H1 (cell line): ENCODE measurements around the gene SLC25A26. TPM values are rescaled to one million over a fixed set of nuclear protein-coding genes. Genes with fewer than 3 reads are reported as not detected.

ENCODE experiments used
- CTCF ChIA-PET: fragments of 300-600 bp; sonication (Branson Sonifier 250); formaldehyde crosslinking; loops from one replicate; lab custom pipeline; 2021; ENCODE audit not compliant: partially characterized antibody; lab: Charles Lee
- POLR2A ChIA-PET: fragments of 300-600 bp; sonication (Branson Sonifier 250); formaldehyde crosslinking; loops from one replicate; lab custom pipeline; 2021; ENCODE audit warnings: inconsistent platforms; ENCODE audit not compliant: partially characterized antibody; lab: Charles Lee
- DNase-seq, 2 experiments: peaks; one replicate each; pipeline versions ENCODE4 v3.0.0 to v3.0.0-alpha.2; 2010 to 2022; ENCODE audit warnings: low spot score in 2 of 2, low read depth in 1 of 2, mixed read lengths in 1 of 2
- FAIRE-seq: peaks from 2 replicates; lab custom pipeline; 2011; peaks lifted over from hg19 to GRCh38; lab: Jason Lieb, UNC
- H2AFZ ChIP-seq: 2 replicates; pipeline ENCODE4 v1.8.1; 2012; ENCODE audit warnings: low read length, inconsistent platforms
- H2AK5ac ChIP-seq: 2 replicates; pipeline ENCODE4 v1.6.1; 2013; ENCODE audit warnings: low read depth, low read length
- H2BK120ac ChIP-seq: replicated peaks from 2 replicates; pipeline ENCODE3; 2013; ENCODE audit warnings: low read depth, low read length, inconsistent platforms
- H2BK12ac ChIP-seq: 2 replicates; pipeline ENCODE4 v1.6.1; 2013; ENCODE audit warnings: low read depth, low read length
- H2BK15ac ChIP-seq: 2 replicates; pipeline ENCODE4 v1.6.1; 2013; ENCODE audit warnings: low read length
- H2BK20ac ChIP-seq: 2 replicates; pipeline ENCODE4 v1.6.1; 2013; ENCODE audit warnings: low read length
- H2BK5ac ChIP-seq: 2 replicates; pipeline ENCODE4 v1.6.1; 2013; ENCODE audit warnings: low read depth, low read length
- H3K14ac ChIP-seq: 2 replicates; pipeline ENCODE4 v1.6.1; 2013; ENCODE audit warnings: inconsistent platforms; ENCODE audit not compliant: insufficient read length
- H3K18ac ChIP-seq: 2 replicates; pipeline ENCODE4 v1.6.1; 2013; ENCODE audit warnings: low read length; ENCODE audit errors: extremely low read depth
- H3K23ac ChIP-seq: 2 replicates; pipeline ENCODE4 v1.6.1; 2013; ENCODE audit warnings: inconsistent platforms; ENCODE audit not compliant: insufficient read length
- H3K23me2 ChIP-seq: 2 replicates; pipeline ENCODE4 v1.6.1; 2013; ENCODE audit warnings: low read depth, low read length
- H3K27ac ChIP-seq: 2 replicates; pipeline ENCODE4 v1.6.1; 2011; ENCODE audit warnings: low read depth, low read length, inconsistent platforms
- H3K27me3 ChIP-seq, 4 experiments: replicated peaks in 1 of 4; 1 replicate in 1 of 4; 2 replicates in 3 of 4; pipeline versions ENCODE4 v1.6.1 to v1.8.1; 2011 to 2013; ENCODE audit warnings: low read length in 3 of 4, mild to moderate bottlenecking in 3 of 4, inconsistent platforms in 2 of 4, mixed read lengths in 2 of 4, moderate library complexity in 1 of 4; ENCODE audit not compliant: control insufficient read depth in 3 of 4, insufficient read depth in 3 of 4; ENCODE audit errors: extremely low read depth in 1 of 4
- H3K36me3 ChIP-seq, 4 experiments: 2 replicates each; pipeline versions ENCODE4 v1.6.1 to v1.8.1; 2011 to 2013; ENCODE audit warnings: mild to moderate bottlenecking in 4 of 4, low read length in 3 of 4, moderate library complexity in 2 of 4, control low read depth in 1 of 4, inconsistent platforms in 1 of 4; ENCODE audit not compliant: insufficient read depth in 4 of 4, control insufficient read depth in 2 of 4
- H3K4ac ChIP-seq: replicated peaks from 2 replicates; pipeline ENCODE3; 2013; ENCODE audit warnings: low read length, low read depth, mixed read lengths, inconsistent platforms; ENCODE audit not compliant: insufficient read length
- H3K4me1 ChIP-seq, 4 experiments: replicated peaks in 1 of 4; 1 replicate in 1 of 4; 2 replicates in 3 of 4; pipeline versions ENCODE4 v1.6.1 to v1.8.1; 2011 to 2013; ENCODE audit warnings: low read length in 3 of 4, inconsistent platforms in 2 of 4, mixed read lengths in 1 of 4; ENCODE audit not compliant: insufficient read depth in 4 of 4, control insufficient read depth in 3 of 4
- H3K4me2 ChIP-seq, 2 experiments: 2 replicates each; pipeline versions ENCODE4 v1.6.1 to v1.8.1; 2011 to 2013; ENCODE audit warnings: low read depth in 2 of 2, low read length in 2 of 2, control low read depth in 1 of 2, inconsistent platforms in 1 of 2, mild to moderate bottlenecking in 1 of 2; ENCODE audit not compliant: insufficient read depth in 1 of 2
- H3K4me3 ChIP-seq, 4 experiments: fragments of 200-600, 300-600 bp in 1 of 4; sonication (generic), shearing (Covaris generic), sonication (Bioruptor Twin) in 1 of 4; 2 replicates each; pipeline versions ENCODE4 v1.5.1 to v1.8.1; 2011 to 2016; ENCODE audit warnings: low read length in 4 of 4, low read depth in 3 of 4, control low read depth in 2 of 4, inconsistent platforms in 2 of 4, mild to moderate bottlenecking in 2 of 4, mixed read lengths in 1 of 4, moderate library complexity in 1 of 4; ENCODE audit not compliant: insufficient read depth in 2 of 4; ENCODE audit errors: extremely low read depth in 1 of 4
- H3K56ac ChIP-seq: replicated peaks from 2 replicates; pipeline ENCODE3; 2013; ENCODE audit warnings: low read depth, mild to moderate bottlenecking, mixed read lengths, low read length, inconsistent platforms; ENCODE audit not compliant: insufficient read length
- H3K79me1 ChIP-seq: 2 replicates; pipeline ENCODE4 v1.6.1; 2013; ENCODE audit warnings: low read depth, low read length, control low read depth
- H3K79me2 ChIP-seq, 2 experiments: 2 replicates each; pipeline versions ENCODE4 v1.6.1 to v1.8.1; 2012 to 2013; ENCODE audit warnings: low read length in 2 of 2, mild to moderate bottlenecking in 2 of 2, inconsistent platforms in 1 of 2; ENCODE audit not compliant: insufficient read depth in 2 of 2, control insufficient read depth in 1 of 2
- H3K9ac ChIP-seq, 4 experiments: replicated peaks in 1 of 4; 1 replicate in 1 of 4; 2 replicates in 3 of 4; pipeline versions ENCODE4 v1.6.1 to v1.8.1; 2011 to 2013; ENCODE audit warnings: low read depth in 3 of 4, low read length in 3 of 4, control low read depth in 2 of 4, mild to moderate bottlenecking in 2 of 4, moderate library complexity in 2 of 4, inconsistent platforms in 1 of 4; ENCODE audit errors: extremely low read depth in 1 of 4
- H3K9me3 ChIP-seq, 2 experiments: 2 replicates each; pipeline versions ENCODE4 v1.6.1 to v1.8.1; 2012 to 2013; ENCODE audit warnings: mild to moderate bottlenecking in 2 of 2, moderate library complexity in 2 of 2, control low read depth in 1 of 2, inconsistent platforms in 1 of 2, low read depth in 1 of 2, low read length in 1 of 2, mixed read lengths in 1 of 2; ENCODE audit not compliant: insufficient read depth in 2 of 2
- H4K20me1 ChIP-seq, 2 experiments: replicated peaks in 1 of 2; 2 replicates each; pipeline versions ENCODE3 to v1.8.1; 2011 to 2013; ENCODE audit warnings: inconsistent platforms in 2 of 2, low read length in 2 of 2, mild to moderate bottlenecking in 1 of 2; ENCODE audit not compliant: insufficient read depth in 2 of 2, control insufficient read depth in 1 of 2
- H4K5ac ChIP-seq: 2 replicates; pipeline ENCODE4 v1.6.1; 2013; ENCODE audit warnings: low read length, low read depth, mixed read lengths, inconsistent platforms; ENCODE audit not compliant: insufficient read length
- H4K8ac ChIP-seq: 2 replicates; pipeline ENCODE4 v1.8.0; 2013; ENCODE audit warnings: mild to moderate bottlenecking, moderate library complexity, low read length, inconsistent platforms; ENCODE audit not compliant: insufficient read depth; ENCODE audit errors: extremely low read depth
- H4K91ac ChIP-seq: replicated peaks from 2 replicates; pipeline ENCODE3; 2013; ENCODE audit warnings: low read length, mixed read lengths, inconsistent platforms; ENCODE audit not compliant: insufficient read length
- ASH2L ChIP-seq: fragments of 200-600, 300-600 bp; sonication (generic); IDR thresholded peaks from one replicate; pipeline ENCODE4 v1.7.1; 2017; ENCODE audit warnings: low read length
- BACH1 ChIP-seq: IDR thresholded peaks from 2 replicates; pipeline ENCODE4 v1.6.1; 2012; ENCODE audit warnings: low read length, improper control_type of control experiment
- CHD1 ChIP-seq: IDR thresholded peaks from 2 replicates; pipeline ENCODE4 v1.6.1; 2012; ENCODE audit warnings: low read depth, low read length, improper control_type of control experiment
- EGR1 ChIP-seq: IDR thresholded peaks from 2 replicates; pipeline ENCODE4 v1.6.1; 2011; ENCODE audit warnings: low read depth, low read length, borderline replicate concordance
- EZH2 ChIP-seq: fragments of 200-600 bp; sonication (generic); IDR thresholded peaks from 2 replicates; pipeline ENCODE4 v1.7.1; 2012; ENCODE audit warnings: low read depth, mild to moderate bottlenecking, moderate library complexity, low read length, inconsistent platforms; ENCODE audit not compliant: severe bottlenecking
- KDM4A ChIP-seq: IDR thresholded peaks from one replicate; pipeline ENCODE4 v1.7.1; 2012; ENCODE audit warnings: low read depth, mild to moderate bottlenecking, moderate library complexity, low read length, inconsistent platforms; ENCODE audit not compliant: severe bottlenecking
- MAFK ChIP-seq: IDR thresholded peaks from 2 replicates; pipeline ENCODE4 v1.6.1; 2012; ENCODE audit warnings: low read depth, mild to moderate bottlenecking, improper control_type of control experiment, low read length
- NANOG ChIP-seq: IDR thresholded peaks from 2 replicates; pipeline ENCODE4 v1.6.1; 2011; ENCODE audit warnings: low read length, low read depth, mild to moderate bottlenecking, inconsistent platforms; ENCODE audit not compliant: insufficient read depth, poor library complexity, severe bottlenecking
- NRF1 ChIP-seq: IDR thresholded peaks from 2 replicates; pipeline ENCODE4 v1.6.1; 2011; ENCODE audit warnings: mild to moderate bottlenecking, low read depth, low read length, improper control_type of control experiment
- SIN3A ChIP-seq, 2 experiments: IDR thresholded peaks in 1 of 2; conservative IDR thresholded peaks in 1 of 2; 2 replicates each; pipeline ENCODE4 v1.6.1; 2011 to 2012; ENCODE audit warnings: low read length in 2 of 2, improper control_type of control experiment in 1 of 2, low read depth in 1 of 2, mild to moderate bottlenecking in 1 of 2
- SP1 ChIP-seq: IDR thresholded peaks from 2 replicates; pipeline ENCODE4 v1.6.1; 2011; ENCODE audit warnings: low read depth, low read length
- WGBS, 2 experiments: shearing (Covaris generic) in 1 of 2; methylation state at CpG; one replicate each; pipeline versions ENCODE4 v1.1.6 to v1.1.7; 2013 to 2015; ENCODE audit warnings: low lambda C conversion rate in 2 of 2, mixed read lengths in 2 of 2, inconsistent platforms in 1 of 2, low coverage in 1 of 2, missing lambda C conversion rate in 1 of 2; ENCODE audit not compliant: insufficient replicate concordance in 2 of 2, insufficient coverage in 1 of 2, insufficient read length in 1 of 2; ENCODE audit errors: extremely low coverage in 1 of 2, missing lambda C conversion rate in 1 of 2; 5-methylcytosine and 5-hydroxymethylcytosine counted together
- polyA plus RNA-seq, 7 experiments: library from polyadenylated mRNA; depleted of rRNA in 3 of 7; stranded (reverse) in 5 of 7; unstranded in 2 of 7; fragments of >200 nt in 5 of 7; fragments of 200-250 nt in 2 of 7; gene quantifications; 1 replicate in 5 of 7; 2 replicates in 1 of 7; 4 replicates in 1 of 7; pipeline versions ENCODE4 v1.2.1 to v1.2.3, GENCODE V29; 2011 to 2013; ENCODE audit warnings: missing spikeins in 2 of 7, mixed read lengths in 2 of 7
- total RNA-seq: library from RNA; stranded (reverse); fragmentation: NEBNext Ultra II Directional; extraction: Animal tissue kit (Norgen Biotek cat#: 25700); gene quantifications from 2 replicates; pipeline ENCODE4 v1.2.1, GENCODE V29; 2021
- TF ChIP-seq, protein P1 (sequence below): IDR thresholded peaks from 2 replicates; pipeline ENCODE4 v1.6.1; 2012; ENCODE audit warnings: inconsistent platforms

SLC25A26 gene
- total and polyA plus RNA-seq, 2 of the 8 experiments (the other 6 are each of a cell fraction or from before 2014, with no cell fraction given): 30.0 to 37.0 TPM

- H2BK120ac ChIP-seq: no peak overlapping the region
- peaks cover 0 to 12% (median 7%) of the 10 kb centered on the region in 4 experiments; a peak in 4 of 7 replicates for H3K4me1 ChIP-seq
- peaks cover 0 to 69% of the 10 kb centered on the region in 2 experiments; a peak in 2 of 4 replicates for H3K79me2 ChIP-seq
- 67% methylated on average over 14 of the region's 14 CpGs; no CpG with 5 or more reads in 1 of the 2 experiments for WGBS, 2 experiments
- peak overlapping the region; percentile 41; the same call in 1 of the 2 replicates for H2BK12ac ChIP-seq
- no peak overlapping the region for H2AK5ac ChIP-seq
- H3K18ac ChIP-seq: 0 out of 2 replicates have a peak overlapping the region, but pooled peaks have one; percentile 43
- H4K5ac ChIP-seq: no peak overlapping the region
- H3K36me3 ChIP-seq: peaks cover 51 to 93% (median 75%) of the 10 kb centered on the region in 4 experiments
- H2AFZ ChIP-seq: no peak overlapping the region
- no peak overlapping the region; the same call in 1 of the 2 replicates for H2BK20ac ChIP-seq
- no peaks in the 10 kb centered on the region for H3K23me2 ChIP-seq
- no peak overlapping the region for H3K23ac ChIP-seq
- POLR2A ChIA-PET: interaction anchor here (0.7 to 1.2 kb wide), 5 partner anchors 17 to 165 kb away, joined by 3 to 5 read pairs (median 3); no protein-coding TSS in a partner anchor
- no peaks in the 10 kb centered on the region for H3K27me3 ChIP-seq
- H4K91ac ChIP-seq: no peak overlapping the region
- no peak overlapping the region for H2BK15ac ChIP-seq
- peak; percentile 76 to 97 for DNase-seq
- H2BK5ac ChIP-seq: peak overlapping the region; percentile 57; the same call in 1 of the 2 replicates
- no peak overlapping the region for H3K4me3 ChIP-seq
- no peak overlapping the region for H3K27ac ChIP-seq
- H3K14ac ChIP-seq: no peak overlapping the region
- no peaks in the 10 kb centered on the region for H3K9me3 ChIP-seq
- peaks cover 7% of the 10 kb centered on the region for H3K79me1 ChIP-seq
- no peak overlapping the region for H3K9ac ChIP-seq
- no peak overlapping the region for H3K56ac ChIP-seq
- H4K20me1 ChIP-seq: peaks cover 4 to 16% of the 10 kb centered on the region in 2 experiments
- no peak overlapping the region for H3K4ac ChIP-seq
- no peak overlapping the region for H4K8ac ChIP-seq
- CTCF ChIA-PET: interaction anchor here (0.6 to 7.1 kb wide), 82 partner anchors 8 to 565 kb away, joined by 3 to 42 read pairs (median 4); no protein-coding TSS in a partner anchor
- no peak overlapping the region for H3K4me2 ChIP-seq
- peak; percentile 82 for FAIRE-seq
- TF ChIP-seq NANOG: no peak
- TF ChIP-seq, protein P1, sequence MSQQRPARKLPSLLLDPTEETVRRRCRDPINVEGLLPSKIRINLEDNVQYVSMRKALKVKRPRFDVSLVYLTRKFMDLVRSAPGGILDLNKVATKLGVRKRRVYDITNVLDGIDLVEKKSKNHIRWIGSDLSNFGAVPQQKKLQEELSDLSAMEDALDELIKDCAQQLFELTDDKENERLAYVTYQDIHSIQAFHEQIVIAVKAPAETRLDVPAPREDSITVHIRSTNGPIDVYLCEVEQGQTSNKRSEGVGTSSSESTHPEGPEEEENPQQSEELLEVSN: peak; percentile 91
- no peak for TF ChIP-seq EZH2
- no peak for TF ChIP-seq NRF1
- no peak for TF ChIP-seq KDM4A
- TF ChIP-seq BACH1: peak; percentile 85
- no peak for TF ChIP-seq EGR1
- no peak for TF ChIP-seq CHD1
- TF ChIP-seq SIN3A (conservative IDR thresholded peaks at IDR 0.05 in 1 of 2, IDR thresholded peaks at IDR 0.05 in 1 of 2; ENCODE audit: low read depth in 1 of 2, low read length in 2 of 2): peak in 1 of 2 experiments; percentile 70; a peak in 1 of 4 replicates
- no peak for TF ChIP-seq SP1
- no peak for TF ChIP-seq MAFK
- TF ChIP-seq ASH2L: no peak
Observed at GRCh38 chr3:66407611-66408218, 186.9 kb downstream of the SLC25A26 start.
